ENCODE results near the gene PHF12. TPM values are rescaled to one million over a fixed set of nuclear protein-coding genes. Genes with fewer than 3 reads are reported as not detected.

The PHF12 gene
- total RNA-seq, 1 donor from 2014 or later: 40.0 TPM

GRCh38 chr17:28888832-28889231 lies 62.5 kb downstream of the PHF12 start:
- Histone ChIP-seq H3K4me1 (peaks cover 26% of the 10 kb centered on the region), H3K9me3 (no peaks in the 10 kb centered on the region), H3K27ac (no peak overlapping the region), H3K4me3 (no peak overlapping the region), H3K36me3 (peaks cover 34% of the 10 kb centered on the region), H3K27me3 (no peaks in the 10 kb centered on the region)
- DNase-seq (no peak), ATAC-seq (no peak)
- TF ChIP-seq, protein P1, sequence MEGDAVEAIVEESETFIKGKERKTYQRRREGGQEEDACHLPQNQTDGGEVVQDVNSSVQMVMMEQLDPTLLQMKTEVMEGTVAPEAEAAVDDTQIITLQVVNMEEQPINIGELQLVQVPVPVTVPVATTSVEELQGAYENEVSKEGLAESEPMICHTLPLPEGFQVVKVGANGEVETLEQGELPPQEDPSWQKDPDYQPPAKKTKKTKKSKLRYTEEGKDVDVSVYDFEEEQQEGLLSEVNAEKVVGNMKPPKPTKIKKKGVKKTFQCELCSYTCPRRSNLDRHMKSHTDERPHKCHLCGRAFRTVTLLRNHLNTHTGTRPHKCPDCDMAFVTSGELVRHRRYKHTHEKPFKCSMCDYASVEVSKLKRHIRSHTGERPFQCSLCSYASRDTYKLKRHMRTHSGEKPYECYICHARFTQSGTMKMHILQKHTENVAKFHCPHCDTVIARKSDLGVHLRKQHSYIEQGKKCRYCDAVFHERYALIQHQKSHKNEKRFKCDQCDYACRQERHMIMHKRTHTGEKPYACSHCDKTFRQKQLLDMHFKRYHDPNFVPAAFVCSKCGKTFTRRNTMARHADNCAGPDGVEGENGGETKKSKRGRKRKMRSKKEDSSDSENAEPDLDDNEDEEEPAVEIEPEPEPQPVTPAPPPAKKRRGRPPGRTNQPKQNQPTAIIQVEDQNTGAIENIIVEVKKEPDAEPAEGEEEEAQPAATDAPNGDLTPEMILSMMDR (IDR thresholded peaks at IDR 0.05): no peak
- intact Hi-C loops (cut with DNase I): no loop called here

DNA sequence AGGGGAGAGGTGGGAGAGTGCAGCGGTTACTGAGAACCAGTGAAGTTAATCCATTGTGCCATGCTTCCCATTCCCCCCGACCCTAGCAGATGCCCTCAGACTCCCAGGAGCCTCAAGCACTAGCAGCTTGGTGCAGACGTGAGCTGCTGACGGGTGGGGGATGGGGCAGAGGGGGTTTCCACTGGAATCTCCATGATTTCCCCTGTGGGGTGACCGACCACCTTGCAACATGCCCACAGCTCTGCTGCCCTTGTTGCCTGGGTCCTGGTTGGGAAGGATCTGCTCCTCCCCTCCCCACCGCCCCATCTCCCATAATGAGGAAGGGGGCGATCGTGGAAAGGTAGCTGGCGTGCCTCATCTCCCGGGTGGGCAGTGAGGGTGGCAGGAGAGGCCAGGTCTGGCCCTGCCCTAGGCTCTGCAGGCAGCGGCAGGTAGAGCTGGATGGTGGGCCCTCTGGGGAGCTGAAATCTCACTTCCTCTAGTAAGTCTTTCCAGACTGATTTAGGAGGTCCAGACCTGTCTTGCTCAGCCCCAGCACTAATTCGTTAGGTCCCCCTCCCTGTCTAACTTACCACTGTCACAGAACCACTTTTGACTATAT lies 63.3 kb downstream of the PHF12 start:
- Histone ChIP-seq H3K27ac (no peak overlapping the region), H3K27me3 (no peaks in the 10 kb centered on the region), H3K36me3 (peaks cover 42% of the 10 kb centered on the region), H3K4me1 (peaks cover 17% of the 10 kb centered on the region), H3K9me3 (no peaks in the 10 kb centered on the region), H3K4me3 (no peak overlapping the region)
- ATAC-seq (no peak), DNase-seq (no peak)
- intact Hi-C loops (cut with DNase I): no loop called here
- TF ChIP-seq, protein P1 (IDR thresholded peaks at IDR 0.05): no peak

GRCh38 chr17:28885951-28886350 lies 65.4 kb downstream of the PHF12 start:
- intact Hi-C loops (cut with DNase I): no loop called here
- Histone ChIP-seq H3K4me1 (peaks cover 4% of the 10 kb centered on the region), H3K36me3 (peaks cover 63% of the 10 kb centered on the region), H3K9me3 (no peaks in the 10 kb centered on the region), H3K4me3 (no peak overlapping the region), H3K27me3 (no peaks in the 10 kb centered on the region), H3K27ac (no peak overlapping the region)
- TF ChIP-seq, protein P1 (IDR thresholded peaks at IDR 0.05): no peak
- ATAC-seq: no peak
- DNase-seq: no peak

DNA sequence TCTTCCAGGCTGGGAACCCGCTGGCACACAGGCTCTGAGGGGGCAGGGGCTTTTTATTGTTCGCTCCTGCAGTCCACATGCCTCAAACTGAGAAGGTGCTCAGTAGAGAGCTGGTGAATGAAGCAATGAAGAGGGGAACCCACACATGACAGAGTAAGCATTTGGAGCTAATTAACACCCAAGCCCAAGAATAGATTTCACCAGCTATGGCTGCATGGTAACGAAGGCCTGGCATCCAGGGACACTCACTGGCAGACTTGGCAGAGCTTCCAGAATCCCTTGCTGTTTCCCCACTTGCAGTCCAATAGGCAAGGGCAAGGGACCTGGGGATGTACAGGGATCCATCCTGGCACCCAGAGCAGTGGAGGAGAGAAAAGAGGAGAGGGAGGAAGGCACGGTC lies 66.0 kb downstream of the PHF12 start:
- H3K4me3 ChIP-seq: no peak overlapping the region
- TF ChIP-seq, protein P1 (IDR thresholded peaks at IDR 0.05): no peak
- ATAC-seq: no peak
- intact Hi-C loops (cut with DNase I): no loop called here
- no peaks in the 10 kb centered on the region for H3K9me3 ChIP-seq
- H3K27ac ChIP-seq: no peak overlapping the region
- no peak for DNase-seq
- H3K4me1 ChIP-seq: peaks cover 4% of the 10 kb centered on the region
- H3K27me3 ChIP-seq: no peaks in the 10 kb centered on the region
- peaks cover 69% of the 10 kb centered on the region for H3K36me3 ChIP-seq

DNA sequence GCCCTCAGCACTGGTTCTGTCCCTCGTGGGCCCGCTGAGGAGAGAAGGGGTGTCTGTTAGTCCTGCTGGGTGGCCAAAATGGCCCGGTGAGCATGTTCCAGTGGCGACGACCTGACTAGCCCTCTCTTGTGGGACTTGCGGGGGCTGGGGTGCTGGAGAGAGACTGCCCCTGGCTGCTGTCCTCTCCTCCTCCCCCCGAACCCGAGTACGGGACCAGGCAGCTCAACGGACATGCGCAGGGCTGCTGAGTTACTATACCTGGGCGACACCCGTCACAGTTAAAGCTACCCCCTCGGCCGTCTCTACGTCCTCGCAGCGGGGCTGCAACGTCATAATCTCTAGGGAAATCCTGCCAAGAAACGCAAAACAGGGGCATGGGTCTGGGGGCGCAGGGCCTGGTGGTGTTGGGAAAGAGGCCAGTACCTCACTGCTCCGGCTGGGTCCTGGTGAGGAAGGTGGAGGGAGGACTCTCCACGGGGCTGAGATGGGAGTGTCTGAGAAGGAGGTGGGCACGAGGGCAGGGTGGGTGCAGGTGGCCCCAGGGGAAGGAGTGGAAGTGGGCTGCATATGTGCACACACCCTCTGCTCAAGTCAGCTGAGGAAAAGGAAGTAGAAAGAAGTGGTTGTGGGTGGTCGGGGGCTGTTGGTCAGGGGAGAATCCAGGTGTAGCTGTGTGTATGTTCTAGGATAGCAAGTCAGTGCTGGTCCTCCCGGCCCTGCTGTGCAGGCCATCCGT lies 67.2 kb downstream of the PHF12 start:
- H3K9me3 ChIP-seq: no peaks in the 10 kb centered on the region
- H3K36me3 ChIP-seq: peaks cover 81% of the 10 kb centered on the region
- TF ChIP-seq, protein P1 (IDR thresholded peaks at IDR 0.05): no peak
- no peak overlapping the region for H3K27ac ChIP-seq
- no peak overlapping the region for H3K4me3 ChIP-seq
- H3K4me1 ChIP-seq: no peaks in the 10 kb centered on the region
- DNase-seq (no peak), ATAC-seq (no peak)
- intact Hi-C loops (cut with DNase I): no loop called here
- H3K27me3 ChIP-seq: no peaks in the 10 kb centered on the region
